Transverse colon (tissue), 4 donors: ENCODE measurements around the gene AMOTL2. TPM values are rescaled to one million over a fixed set of nuclear protein-coding genes. Genes with fewer than 3 reads are reported as not detected.
A peak's percentile ranks its signal among the peaks of the same experiment; 100 is the strongest.

Experiments used
- DNase-seq: peaks from one replicate; pipeline ENCODE4 v3.0.0-alpha.2; 2019
- H3K27ac ChIP-seq, 4 donors: fragments of 200-600 bp; sonication (generic); 2 replicates each; pipeline ENCODE4 v1.5.1; 2016 to 2018; ENCODE audit warnings: inconsistent platforms in 4 of 4
- H3K27me3 ChIP-seq: fragments of 200-600 bp; sonication (generic); 2 replicates; pipeline ENCODE4 v1.5.1; 2017; ENCODE audit warnings: inconsistent platforms
- H3K36me3 ChIP-seq, 4 donors: fragments of 200-600 bp; sonication (generic); 2 replicates each; pipeline ENCODE4 v1.5.1; 2017 to 2019; ENCODE audit warnings: inconsistent platforms in 4 of 4
- H3K4me1 ChIP-seq, 4 donors: fragments of 200-600 bp; sonication (generic); 2 replicates each; pipeline ENCODE4 v1.5.1; 2017 to 2020; ENCODE audit warnings: inconsistent platforms in 4 of 4
- H3K4me3 ChIP-seq, 4 donors: fragments of 200-600 bp; sonication (generic); 1 replicate in 1 of 4; 2 replicates in 3 of 4; pipeline versions ENCODE4 v1.5.1 to v1.6.1; 2017 to 2019; ENCODE audit warnings: inconsistent platforms in 4 of 4
- H3K9me3 ChIP-seq, 2 donors: fragments of 200-600 bp; sonication (generic); 2 replicates each; pipeline ENCODE4 v1.5.1; 2017 to 2019; ENCODE audit warnings: inconsistent platforms in 2 of 2
- CTCF ChIP-seq, 5 experiments: fragments of 200-600 bp in 3 of 5; fragments of 450-650 bp in 2 of 5; sonication (generic) in 3 of 5; IDR thresholded peaks; 1 replicate in 2 of 5; 2 replicates in 3 of 5; pipeline ENCODE4 v1.5.1; 2016 to 2017; ENCODE audit warnings: antibody characterized with exemption in 5 of 5, inconsistent platforms in 3 of 5, mild to moderate bottlenecking in 2 of 5, moderate library complexity in 1 of 5
- EP300 ChIP-seq: sonication (generic); formaldehyde crosslinking; IDR thresholded peaks from one replicate; pipeline ENCODE4 v1.6.1; 2017; ENCODE audit warnings: antibody characterized with exemption, low read depth
- POLR2A ChIP-seq: fragments of 450-650 bp; IDR thresholded peaks from one replicate; pipeline ENCODE4 v1.6.1; 2016; ENCODE audit warnings: antibody characterized with exemption, mild to moderate bottlenecking, moderate library complexity
- POLR2AphosphoS5 ChIP-seq, 3 donors: sonication (generic); formaldehyde crosslinking; IDR thresholded peaks; one replicate each; pipeline ENCODE4 v1.6.1; 2016; ENCODE audit warnings: antibody characterized with exemption in 3 of 3
- whole genome bisulfite sequencing, 2 donors: methylation state at CpG; one replicate each; pipeline ENCODE4 v1.1.5; 2018; ENCODE audit warnings: low coverage in 1 of 2; 5-methylcytosine and 5-hydroxymethylcytosine counted together
- in situ Hi-C, 4 donors: fragments of 200-750 bp; cut with MboI; loops; one replicate each; pipeline versions ENCODE4 v1.15.0 to v1.15.1; 2017; ENCODE audit warnings: low sequenced_read_pairs in 3 of 4, low pct_ligation_motif_present in 1 of 4, low pct_unique_long_range_greater_than_20kb in 1 of 4
- intact Hi-C: fragments of 100-400 bp; cut with DNase I; formaldehyde crosslinking; loops from one replicate; pipeline ENCODE4 v1.15.1; 2023; ENCODE audit warnings: low total_unique reads
- total RNA-seq, 4 donors: library from RNA; depleted of rRNA; stranded (reverse); fragments of >200 nt; gene quantifications; one replicate each; pipeline ENCODE4 v1.1.0, GENCODE V29; 2016

AMOTL2 gene
- total RNA-seq, 4 donors from 2014 or later: 14.5 to 50.9 (median 23.8) TPM

GRCh38 chr3:134337511-134338200 lies 36.6 kb downstream of the AMOTL2 start:
- no peak for DNase-seq
- TF ChIP-seq EP300: no peak
- TF ChIP-seq CTCF (IDR thresholded peaks at IDR 0.05): no peak
- no peak for TF ChIP-seq POLR2A
- no peak for TF ChIP-seq POLR2AphosphoS5 (IDR thresholded peaks at IDR 0.05)

DNA sequence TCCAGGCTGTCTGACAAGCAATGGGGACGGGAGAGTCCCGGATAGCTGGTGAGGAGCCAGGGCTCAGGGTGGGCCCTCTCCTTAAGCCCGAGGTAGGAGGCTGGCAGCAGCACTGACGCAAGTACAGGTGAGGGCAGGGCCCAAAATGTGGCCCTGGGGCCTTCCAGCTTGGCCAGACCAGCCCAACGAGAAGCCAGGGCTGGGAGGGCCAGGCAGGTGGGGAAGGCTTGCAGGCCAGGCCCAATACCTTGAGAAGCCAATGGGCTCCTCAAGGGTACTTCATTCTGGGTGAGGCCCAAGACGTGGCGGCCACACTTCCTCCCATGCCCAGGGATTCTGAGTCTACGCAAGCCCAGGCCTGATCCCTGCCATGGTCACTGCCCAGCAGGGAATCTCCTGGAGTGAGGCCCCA lies 37.2 kb downstream of the AMOTL2 start:
- no peaks in the 10 kb centered on the region for H3K27me3 ChIP-seq
- intact Hi-C loops: no loop called here
- no peaks in the 10 kb centered on the region for H3K36me3 ChIP-seq
- 100% methylated on average over 6 of the region's 8 CpGs; no CpG with 5 or more reads in 1 of the 2 donors for WGBS, 2 donors
- no peak overlapping the region for H3K27ac ChIP-seq
- H3K4me3 ChIP-seq: no peak overlapping the region
- TF ChIP-seq CTCF (IDR thresholded peaks at IDR 0.05): no peak
- TF ChIP-seq POLR2A: no peak
- no peak for TF ChIP-seq EP300
- TF ChIP-seq POLR2AphosphoS5 (IDR thresholded peaks at IDR 0.05): no peak
- H3K4me1 ChIP-seq: peaks cover 9 to 29% (median 20%) of the 10 kb centered on the region in 4 donors
- DNase-seq: no peak
- H3K9me3 ChIP-seq: no peaks in the 10 kb centered on the region
- in situ Hi-C loops: no loop called here

More at GRCh38 chr3:134337511-134338200, 36.6 kb downstream of the AMOTL2 start:
- no peaks in the 10 kb centered on the region for H3K27me3 ChIP-seq
- H3K4me1 ChIP-seq: peaks cover 8 to 25% (median 17%) of the 10 kb centered on the region in 4 donors
- no peaks in the 10 kb centered on the region for H3K36me3 ChIP-seq
- intact Hi-C loops: no loop called here
- no peak overlapping the region for H3K27ac ChIP-seq
- 77% methylated on average over 3 of the region's 3 CpGs; no CpG with 5 or more reads in 1 of the 2 donors for WGBS, 2 donors
- no peaks in the 10 kb centered on the region for H3K9me3 ChIP-seq
- in situ Hi-C loops: no loop called here
- no peak overlapping the region for H3K4me3 ChIP-seq

GRCh38 chr3:134336587-134336986 lies 37.7 kb downstream of the AMOTL2 start:
- in situ Hi-C loops (no loop called here), intact Hi-C loops (no loop called here)
- H3K36me3 ChIP-seq: no peaks in the 10 kb centered on the region
- H3K4me1 ChIP-seq: peaks cover 14 to 34% (median 24%) of the 10 kb centered on the region in 4 donors
- WGBS, 2 donors: 64% methylated on average over 6 of the region's 6 CpGs; no CpG with 5 or more reads in 1 of the 2 donors
- H3K27ac ChIP-seq: no peak overlapping the region
- no peak overlapping the region for H3K4me3 ChIP-seq
- H3K9me3 ChIP-seq: no peaks in the 10 kb centered on the region
- no peak for DNase-seq
- H3K27me3 ChIP-seq: no peaks in the 10 kb centered on the region
- no peak for TF ChIP-seq POLR2AphosphoS5 (IDR thresholded peaks at IDR 0.05)
- no peak for TF ChIP-seq CTCF (IDR thresholded peaks at IDR 0.05)
- TF ChIP-seq EP300: no peak
- TF ChIP-seq POLR2A: no peak

GRCh38 chr3:134334901-134335280 lies 39.4 kb downstream of the AMOTL2 start:
- H3K36me3 ChIP-seq: no peaks in the 10 kb centered on the region
- no peaks in the 10 kb centered on the region for H3K9me3 ChIP-seq
- in situ Hi-C loops: no loop called here
- no peak overlapping the region for H3K4me3 ChIP-seq
- DNase-seq: no peak
- TF ChIP-seq CTCF (IDR thresholded peaks at IDR 0.05) (no peak), POLR2A (no peak)
- intact Hi-C loops: loop anchor here (5.0 kb wide), 1 partner anchor 1807 kb away; no protein-coding TSS in a partner anchor
- H3K27ac ChIP-seq: peak overlapping the region; percentile 62 to 76 (median 73)
- peaks cover 19 to 41% (median 30%) of the 10 kb centered on the region in 4 donors for H3K4me1 ChIP-seq
- H3K27me3 ChIP-seq: no peaks in the 10 kb centered on the region
- WGBS, 2 donors: 17 to 19% methylated on average over 1 to 2 of the region's 2 CpGs
